ENCODE data around the gene BCAS1.

DNA sequence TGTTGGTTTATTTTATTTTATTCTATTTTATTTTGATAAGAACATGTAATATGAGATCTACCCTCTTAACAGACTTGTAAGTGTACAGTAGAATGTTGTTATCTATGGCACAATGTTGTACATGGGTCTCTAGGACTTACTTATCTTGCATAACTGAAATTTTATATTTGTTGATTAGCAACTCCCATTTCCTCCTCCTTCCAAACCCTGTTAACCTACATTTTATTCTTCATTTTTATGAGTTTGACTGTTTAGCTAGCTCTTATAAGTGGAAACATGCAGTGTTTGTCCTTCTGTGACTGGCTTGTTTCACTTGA lies 37.9 kb upstream of the BCAS1 start:
- no peak for TF ChIP-seq ZBTB7A (IDR thresholded peaks at IDR 0.05; ENCODE audit: low read depth)
- TF ChIP-seq, protein P1, sequence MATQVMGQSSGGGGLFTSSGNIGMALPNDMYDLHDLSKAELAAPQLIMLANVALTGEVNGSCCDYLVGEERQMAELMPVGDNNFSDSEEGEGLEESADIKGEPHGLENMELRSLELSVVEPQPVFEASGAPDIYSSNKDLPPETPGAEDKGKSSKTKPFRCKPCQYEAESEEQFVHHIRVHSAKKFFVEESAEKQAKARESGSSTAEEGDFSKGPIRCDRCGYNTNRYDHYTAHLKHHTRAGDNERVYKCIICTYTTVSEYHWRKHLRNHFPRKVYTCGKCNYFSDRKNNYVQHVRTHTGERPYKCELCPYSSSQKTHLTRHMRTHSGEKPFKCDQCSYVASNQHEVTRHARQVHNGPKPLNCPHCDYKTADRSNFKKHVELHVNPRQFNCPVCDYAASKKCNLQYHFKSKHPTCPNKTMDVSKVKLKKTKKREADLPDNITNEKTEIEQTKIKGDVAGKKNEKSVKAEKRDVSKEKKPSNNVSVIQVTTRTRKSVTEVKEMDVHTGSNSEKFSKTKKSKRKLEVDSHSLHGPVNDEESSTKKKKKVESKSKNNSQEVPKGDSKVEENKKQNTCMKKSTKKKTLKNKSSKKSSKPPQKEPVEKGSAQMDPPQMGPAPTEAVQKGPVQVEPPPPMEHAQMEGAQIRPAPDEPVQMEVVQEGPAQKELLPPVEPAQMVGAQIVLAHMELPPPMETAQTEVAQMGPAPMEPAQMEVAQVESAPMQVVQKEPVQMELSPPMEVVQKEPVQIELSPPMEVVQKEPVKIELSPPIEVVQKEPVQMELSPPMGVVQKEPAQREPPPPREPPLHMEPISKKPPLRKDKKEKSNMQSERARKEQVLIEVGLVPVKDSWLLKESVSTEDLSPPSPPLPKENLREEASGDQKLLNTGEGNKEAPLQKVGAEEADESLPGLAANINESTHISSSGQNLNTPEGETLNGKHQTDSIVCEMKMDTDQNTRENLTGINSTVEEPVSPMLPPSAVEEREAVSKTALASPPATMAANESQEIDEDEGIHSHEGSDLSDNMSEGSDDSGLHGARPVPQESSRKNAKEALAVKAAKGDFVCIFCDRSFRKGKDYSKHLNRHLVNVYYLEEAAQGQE (IDR thresholded peaks at IDR 0.05; ENCODE audit: low read depth): no peak
